CD4-positive, alpha-beta T cell treated with Interleukin-17A for 1 hour (primary cell): Measurements from ENCODE around the gene TSPAN8.
"Not testable (repeated sequence)": the region's sequence is repeated elsewhere in the genome, so short reads cannot be mapped to it uniquely, and the experiment has no call there.

ENCODE experiments used
- DNase-seq: peaks from one replicate; pipeline ENCODE4 v3.0.0-alpha.2; 2020

TSPAN8 gene

DNA sequence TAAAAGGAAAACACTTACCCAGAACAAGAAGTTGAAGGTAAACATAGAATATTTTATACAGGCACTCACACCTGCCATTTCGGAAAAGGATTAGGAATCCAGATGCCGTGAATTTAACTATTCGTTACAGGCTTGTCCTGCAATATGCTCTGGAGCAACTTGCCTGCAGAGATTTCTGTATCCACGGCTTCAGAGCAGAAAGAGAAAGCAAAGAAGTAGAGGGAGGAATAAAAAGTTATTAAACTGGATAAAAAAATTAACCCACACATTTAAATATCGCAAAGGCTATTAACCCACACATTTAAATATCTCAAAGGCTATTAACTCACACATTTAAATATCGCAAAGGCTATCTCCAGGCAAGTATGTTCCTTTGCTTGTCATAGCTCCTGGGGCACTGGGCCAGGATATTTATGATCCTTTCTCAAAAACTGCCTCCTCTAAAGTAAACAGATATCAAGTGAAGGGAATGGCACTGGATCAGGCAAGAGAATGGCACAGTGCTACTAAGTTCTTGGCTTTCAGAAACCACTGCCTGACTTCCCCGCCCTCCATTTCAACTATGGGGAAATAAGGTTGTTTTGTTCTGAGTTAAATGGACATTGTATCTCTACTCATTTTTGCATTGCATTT, at the start of gene TSPAN8:
TSPAN8 (minus strand) TSS at position 399 of the 633 bp plus-strand sequence; CDS start at position 78, 321 bp downstream.
- DNase-seq, result no peak

DNA sequence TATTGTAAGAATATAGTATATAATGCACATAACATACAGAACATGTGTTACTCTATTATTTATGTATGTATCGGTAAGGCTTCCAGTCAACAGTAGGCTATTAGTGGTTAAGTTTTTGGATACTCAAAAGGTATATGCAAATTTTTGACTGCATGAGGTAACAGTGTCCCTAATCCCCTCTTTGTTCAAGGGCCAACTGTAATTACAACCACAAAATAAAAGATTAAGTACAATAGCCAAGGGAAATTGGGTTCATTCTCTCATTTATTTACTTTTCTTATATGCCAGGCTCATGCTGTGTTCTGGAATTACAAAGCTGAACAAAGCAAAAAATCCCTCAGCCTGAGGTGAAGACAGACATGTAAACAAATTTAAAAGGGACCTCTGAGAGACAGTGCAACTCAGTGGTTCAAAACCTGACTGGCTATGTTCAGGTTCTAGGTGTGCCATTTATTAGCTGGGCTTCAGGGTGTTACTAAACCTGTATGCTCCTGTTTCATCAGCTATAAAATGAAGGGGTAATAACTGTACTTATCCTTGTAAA, 43.4 kb upstream of the TSPAN8 start:
- DNase-seq, result no peak

DNA sequence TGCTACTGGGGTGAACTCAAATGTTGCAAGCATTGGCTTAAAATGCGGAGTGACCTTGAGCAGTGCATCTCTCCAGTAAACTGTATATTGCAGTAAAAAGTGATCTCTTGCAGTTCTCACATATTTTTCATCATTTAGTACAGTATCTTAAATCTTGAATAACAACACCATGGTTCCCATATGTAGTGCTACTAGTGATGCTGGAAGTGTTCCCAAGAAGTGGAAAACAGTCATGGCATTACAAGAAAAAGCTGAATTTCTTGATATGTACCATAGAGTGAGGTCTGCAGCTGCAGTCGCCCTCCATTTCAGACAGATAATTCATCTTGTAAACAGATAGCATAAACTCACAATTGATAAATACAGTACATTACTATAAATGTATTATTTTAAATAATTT, 42.9 kb upstream of the TSPAN8 start:
- no peak for DNase-seq

DNA sequence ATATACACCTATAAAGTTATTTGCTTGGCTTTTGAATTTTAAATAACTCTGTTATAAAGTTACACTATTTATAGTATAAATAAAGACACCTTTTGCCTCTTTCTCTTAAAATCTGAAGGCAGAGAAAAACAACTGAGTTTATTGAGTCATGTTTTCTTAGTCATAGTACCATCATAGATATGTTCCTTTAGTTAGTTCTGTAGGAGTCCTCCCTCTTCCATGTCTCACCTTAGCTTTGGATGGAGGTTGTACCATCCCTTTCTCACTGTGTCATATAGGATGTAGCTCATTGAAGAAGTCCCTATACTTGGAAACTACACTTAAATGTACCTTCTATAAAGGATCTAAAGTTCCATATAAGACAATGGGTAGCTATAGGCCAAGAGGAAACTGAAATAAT, 39.7 kb upstream of the TSPAN8 start:
- DNase-seq, result no peak

DNA sequence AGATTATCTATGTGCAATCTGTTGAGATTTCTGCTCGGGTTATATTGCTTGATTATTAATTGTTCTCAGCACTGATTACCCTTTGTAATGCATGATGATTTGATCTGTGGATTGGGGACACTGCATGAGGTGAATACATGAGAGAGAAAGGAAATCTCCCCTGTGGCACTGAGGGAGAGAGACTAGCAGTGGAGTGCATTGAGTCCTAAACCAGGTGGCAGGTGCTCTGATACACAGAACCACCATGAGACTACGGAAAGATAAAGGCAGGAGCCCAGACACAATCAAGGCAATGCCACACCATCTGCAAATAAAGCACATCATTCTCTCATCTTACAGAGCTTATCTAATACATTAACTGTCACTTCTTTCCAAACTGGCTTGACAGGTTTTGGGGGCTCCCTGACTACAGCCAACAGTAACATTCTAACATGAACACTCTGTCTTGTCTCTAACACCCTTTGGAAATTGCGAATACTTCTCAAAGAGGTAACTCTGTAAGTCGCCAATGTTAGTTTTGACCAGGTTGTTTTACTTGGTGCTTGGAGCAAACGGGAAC, 37.6 kb upstream of the TSPAN8 start:
- no peak for DNase-seq

DNA sequence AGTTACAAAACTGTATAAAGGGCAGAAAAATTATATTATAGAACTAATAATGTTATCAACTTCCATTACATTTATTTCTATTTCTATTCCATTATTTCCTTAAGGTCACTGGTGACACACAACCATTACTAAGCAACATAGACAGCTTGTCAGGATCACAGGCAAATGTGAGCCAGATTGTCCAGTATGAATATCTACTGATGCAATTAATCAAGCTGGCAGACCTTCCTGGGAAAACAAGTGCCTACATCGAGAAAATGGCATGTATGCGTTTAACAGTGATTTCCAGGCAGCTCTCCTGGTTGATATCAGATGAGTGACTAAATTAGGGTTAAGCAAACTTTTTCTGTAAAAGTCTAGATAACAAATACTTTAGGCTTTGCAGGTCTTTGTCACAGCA, 36.9 kb upstream of the TSPAN8 start:
- no peak for DNase-seq

DNA sequence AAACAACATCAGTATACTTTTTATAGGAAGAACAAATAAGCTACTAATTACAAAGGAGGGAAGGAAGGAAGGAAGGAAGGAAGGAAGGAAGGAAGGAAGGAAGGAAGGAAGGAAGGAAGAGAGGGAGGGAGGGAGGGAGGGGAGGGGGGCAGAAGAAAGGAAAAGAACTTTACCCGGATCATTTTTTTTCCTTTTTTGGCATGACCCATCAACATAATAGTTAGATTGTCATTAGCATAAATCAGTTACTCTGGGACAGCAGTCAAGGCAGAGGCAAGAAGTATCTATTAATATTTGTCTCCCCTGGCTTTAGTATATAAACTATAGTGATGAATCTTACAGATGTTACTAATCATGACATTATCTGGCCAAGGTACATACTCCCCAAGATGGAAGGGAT, 35.2 kb upstream of the TSPAN8 start:
- DNase-seq, result no peak

DNA sequence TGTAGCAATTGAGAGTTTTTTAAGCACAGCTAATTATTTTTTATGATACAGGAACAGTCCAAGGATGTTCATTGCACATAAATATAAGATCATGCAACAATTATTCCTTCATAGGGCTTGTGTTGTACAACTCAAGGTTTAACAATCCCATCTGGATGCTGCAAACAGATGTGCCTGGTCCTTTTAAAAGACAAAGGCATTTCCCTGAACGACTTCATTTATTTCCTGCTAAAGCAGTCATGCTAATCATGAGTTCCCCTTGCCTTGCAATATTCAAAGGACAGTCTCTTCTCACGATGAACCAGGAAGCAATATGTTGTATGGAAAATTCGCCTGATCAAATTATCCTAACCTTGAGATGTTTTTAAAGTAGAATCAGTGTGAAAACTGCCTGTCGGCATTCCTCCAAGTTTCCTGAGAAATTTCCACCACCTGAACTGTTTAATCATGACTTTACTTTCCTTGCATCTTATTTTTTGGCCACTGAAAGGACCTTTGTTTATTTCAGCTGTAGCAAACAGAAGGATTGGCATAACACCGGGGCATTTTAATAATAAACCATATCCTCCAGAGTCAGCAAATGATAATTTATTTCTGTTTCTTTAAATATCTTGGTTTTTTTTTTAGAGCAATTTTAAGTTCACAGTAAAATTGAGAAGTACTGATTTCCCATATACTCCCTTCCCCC, 33.9 kb upstream of the TSPAN8 start:
- DNase-seq, result no peak

DNA sequence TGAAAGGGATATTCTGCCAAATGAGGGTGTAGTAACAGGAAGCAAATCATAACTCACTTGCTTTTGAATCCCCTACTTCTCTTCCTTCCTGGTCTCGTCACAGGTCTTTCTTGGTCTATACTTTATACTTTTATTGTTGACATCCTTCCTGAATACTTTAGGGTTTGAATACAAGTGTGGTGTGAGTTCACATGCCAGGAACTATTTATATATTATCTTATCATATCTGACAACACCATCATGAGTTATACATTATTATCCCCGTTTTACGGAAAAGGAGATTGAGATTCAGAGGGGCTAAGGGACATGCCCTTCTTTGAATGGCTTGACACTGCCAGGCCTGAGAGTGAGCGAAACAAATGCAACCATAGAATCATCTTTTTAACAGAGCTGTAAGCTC, 33.0 kb upstream of the TSPAN8 start:
- no peak for DNase-seq

DNA sequence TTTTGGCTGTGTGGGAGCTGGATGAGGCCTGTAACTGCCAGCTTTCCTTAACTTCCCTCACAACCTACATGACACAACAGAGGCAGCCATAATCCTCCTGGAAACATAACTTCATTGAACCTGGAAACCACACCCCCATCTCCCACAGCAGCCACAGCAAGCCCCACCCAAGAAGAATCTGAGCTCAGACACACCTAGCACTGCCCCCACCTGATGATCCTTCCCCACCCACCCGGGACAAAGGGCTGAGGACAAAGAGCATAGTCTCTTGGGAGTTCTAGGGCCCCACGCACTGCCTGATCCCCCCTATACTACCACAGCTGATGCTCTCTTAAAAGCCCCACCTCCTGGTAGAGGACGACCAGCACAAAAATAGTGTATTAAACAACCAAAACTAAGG, 29.6 kb upstream of the TSPAN8 start:
- no peak for DNase-seq

DNA sequence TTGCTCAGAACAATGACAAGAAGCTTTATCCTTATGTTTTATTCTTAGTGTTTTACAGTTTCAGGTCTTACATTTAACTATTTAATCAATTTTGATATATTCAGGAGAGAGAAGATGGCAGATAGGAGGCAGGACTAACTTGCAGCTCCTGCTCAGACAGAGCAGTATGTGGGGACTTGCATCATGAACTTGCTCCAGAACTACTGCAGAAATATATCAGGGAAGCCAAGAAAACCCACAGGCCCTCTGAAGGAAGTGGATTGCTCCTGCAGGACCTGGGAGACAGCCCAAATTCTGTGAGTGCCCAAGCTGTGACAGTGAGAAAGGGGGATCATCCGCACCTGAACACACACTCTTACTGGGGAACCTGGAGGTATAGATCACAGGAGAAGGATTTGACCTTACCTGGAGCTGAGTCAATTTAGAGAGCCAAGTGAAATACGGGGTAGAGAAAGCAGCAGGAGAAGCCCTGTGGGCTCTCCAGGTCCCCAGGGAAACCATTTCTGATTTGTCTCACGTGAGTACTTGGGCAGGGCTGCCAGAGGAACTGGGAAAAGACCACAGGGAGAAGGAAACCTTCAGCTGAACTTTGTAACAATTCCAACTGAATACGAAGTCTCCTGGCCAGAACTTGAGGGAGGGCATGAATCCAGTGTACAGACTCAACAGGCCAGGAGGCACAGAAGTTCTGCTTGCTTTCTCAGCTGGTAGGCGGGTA, 28.9 kb upstream of the TSPAN8 start:
- DNase-seq, result no peak

DNA sequence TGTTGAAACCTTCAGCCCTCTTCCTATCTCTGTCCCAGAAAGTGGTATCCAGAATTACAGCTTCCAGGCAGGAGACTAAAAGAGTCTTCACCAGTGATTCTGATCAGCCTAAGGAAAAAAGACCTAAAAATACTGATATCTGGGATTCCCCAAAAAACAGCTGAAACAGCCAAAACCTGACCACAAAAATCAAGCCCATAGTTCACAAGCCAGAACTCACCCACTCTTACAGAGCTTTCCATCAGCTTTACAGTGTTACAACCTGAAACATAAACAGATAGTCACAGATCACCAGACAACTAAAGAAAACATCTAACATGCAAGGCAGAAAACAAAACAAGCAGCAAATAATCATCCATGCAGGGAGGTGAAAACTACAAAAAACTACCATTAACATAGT, 26.0 kb upstream of the TSPAN8 start:
- DNase-seq, result no peak

DNA sequence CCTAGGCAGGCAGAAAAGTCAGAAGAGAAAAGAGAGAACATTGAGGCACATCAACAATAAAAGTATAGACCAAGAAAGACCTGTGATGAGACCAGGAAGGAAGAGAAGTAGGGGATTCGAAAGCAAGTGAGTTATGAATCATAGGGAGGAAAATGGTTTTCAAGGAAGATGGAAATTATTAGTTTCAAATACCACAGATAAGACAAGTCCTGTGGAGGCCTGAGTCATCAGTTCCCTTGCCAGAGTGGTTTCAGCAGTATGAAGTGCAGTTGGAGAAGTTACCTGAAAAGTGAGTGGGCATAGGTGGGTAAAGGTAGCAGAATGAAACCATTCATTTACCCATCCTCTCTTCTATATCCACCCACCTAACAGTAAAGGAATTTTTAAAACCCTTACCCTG, 25.2 kb upstream of the TSPAN8 start:
- no peak for DNase-seq

DNA sequence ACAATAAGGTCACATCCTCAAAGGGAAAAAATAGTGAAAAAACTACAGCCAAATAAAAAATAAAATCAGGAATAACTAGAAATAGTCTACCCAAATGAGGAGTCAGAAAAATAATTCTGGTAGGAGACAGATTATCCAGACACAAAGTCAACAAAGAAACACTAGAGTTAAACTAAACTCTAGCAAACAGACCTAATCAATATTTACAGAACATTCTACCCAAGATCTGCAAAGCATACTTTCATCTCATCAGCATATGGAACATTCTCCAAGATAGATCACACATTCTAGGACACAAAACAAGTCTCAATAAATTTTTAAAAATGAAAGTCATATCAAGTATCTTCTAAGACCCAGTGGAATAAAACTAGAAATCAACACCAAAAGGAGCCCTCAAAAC, 20.4 kb upstream of the TSPAN8 start:
- DNase-seq, result no peak

DNA sequence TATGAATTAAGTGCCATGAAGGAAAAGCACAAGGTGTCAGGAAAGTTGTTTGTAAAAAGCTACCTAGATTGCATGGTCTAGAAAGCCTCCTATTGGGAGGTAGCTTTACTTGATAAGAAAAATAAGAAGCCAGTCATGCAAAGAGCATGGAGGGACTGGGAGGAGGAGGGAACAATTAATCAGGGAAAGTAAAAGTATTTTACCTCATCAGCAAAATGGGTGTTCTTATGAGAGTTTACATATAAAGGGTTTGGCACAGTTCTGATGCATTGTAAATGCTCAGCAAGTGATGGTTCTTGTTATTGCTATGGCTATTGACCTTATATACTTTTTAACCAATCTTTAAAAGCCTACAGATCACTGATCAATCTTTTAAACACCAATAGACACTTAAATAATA, 17.0 kb upstream of the TSPAN8 start:
- DNase-seq, result no peak

DNA sequence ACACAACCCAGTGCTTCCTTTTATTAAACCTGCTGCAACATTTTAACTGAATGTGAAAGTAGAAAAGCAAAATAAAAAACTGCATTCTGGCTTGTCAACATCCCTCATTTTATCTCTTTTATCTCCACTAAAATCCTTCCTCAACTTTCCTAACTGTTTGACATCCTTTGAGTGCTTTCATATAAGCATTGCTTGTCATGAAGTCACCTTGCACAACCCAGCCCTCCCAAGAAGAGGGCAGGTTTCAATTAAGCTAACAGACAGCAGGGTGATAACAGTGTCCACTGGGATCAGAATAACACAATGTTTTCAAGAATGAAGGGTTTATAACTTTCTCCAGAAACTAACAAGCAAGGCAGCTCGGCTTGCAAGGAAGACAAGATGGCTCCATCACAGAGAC, 16.3 kb upstream of the TSPAN8 start:
- no peak for DNase-seq

DNA sequence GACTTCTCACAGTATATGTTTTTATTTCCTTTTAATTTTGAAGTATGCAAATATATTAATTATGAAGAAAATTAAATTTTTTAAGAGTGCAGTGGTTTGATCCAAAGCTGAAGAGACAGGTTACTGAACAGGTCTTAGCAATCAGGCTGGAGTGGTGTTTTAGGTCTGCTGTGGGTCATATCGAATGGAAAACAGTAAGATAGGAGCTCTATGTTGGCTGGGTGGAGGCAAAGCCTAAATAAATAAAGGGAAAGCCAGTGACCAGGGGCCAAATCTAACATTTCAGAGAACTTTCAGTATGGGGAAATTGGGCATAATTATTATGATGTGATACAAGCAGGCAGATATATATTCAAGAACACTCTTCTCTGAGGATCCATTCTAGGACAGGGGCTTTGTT, 12.7 kb upstream of the TSPAN8 start:
- DNase-seq, result no peak

DNA sequence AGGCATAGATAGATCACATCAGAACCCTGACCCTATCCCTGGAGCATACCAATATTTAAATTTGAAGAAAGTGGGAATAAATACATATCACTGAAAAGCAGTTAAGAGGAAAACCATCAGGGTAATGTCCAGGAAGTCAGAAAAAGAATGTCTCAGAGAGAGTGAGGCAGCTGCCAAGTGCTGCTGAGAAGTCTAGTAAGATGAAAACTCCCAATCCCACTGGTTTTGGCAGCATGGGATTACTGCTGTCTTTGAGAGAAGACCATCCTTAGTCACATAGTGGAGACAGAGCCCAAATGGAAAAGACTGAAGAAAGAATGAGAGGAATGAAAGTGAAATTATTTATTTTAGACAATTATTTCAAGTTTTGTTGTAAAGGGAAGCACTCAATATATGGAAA, 11.5 kb upstream of the TSPAN8 start:
- DNase-seq, result no peak

DNA sequence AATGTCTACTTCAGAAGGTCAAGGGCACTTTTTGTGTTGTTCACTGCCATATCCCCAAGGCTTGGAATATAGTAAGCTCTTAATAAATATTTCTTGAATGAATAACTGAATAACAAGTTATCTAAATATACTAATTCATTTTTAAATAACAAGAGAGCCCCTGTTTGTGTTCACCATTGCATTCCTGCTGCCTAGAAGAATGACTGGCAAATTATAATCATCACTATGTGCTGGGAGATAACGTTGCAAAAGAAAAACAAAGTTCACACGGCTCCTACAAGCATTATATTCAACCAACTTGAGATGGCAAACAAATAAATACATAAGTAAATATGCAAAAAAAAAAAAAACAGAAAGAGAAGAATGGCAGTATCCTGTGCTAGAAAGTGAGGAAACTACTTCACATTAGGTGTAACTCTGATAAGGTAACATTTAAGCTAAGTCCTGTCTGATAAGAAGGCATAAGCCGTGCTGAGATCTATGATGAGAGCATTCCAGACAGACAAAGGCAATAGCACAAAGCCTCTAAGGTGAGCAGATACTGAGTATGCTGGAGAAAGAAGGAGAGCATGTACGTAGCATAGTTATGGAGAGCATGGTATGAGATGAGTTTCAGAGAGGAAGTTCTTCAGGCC, 9.2 kb upstream of the TSPAN8 start:
- DNase-seq, result no peak

DNA sequence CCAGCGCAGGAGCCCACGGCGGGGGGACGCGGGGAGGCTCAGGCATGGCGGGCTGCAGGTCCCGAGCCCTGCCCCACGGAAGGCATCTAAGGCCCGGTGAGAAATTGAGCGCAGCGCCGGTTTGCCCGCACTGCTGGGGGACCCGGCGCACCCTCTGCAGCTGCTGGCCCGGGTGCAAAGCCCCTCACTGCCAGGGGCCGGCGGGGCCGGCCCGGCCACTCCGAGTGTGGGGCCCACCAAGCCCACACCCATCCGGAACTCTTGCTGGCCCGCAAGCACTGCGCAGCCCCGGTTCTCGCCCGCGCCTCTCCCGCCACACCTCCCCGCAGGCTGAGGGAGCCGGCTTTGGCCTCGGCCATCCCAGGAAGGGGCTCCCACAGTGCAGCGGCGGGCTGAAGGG, 8.5 kb upstream of the TSPAN8 start:
- DNase-seq, result no peak

DNA sequence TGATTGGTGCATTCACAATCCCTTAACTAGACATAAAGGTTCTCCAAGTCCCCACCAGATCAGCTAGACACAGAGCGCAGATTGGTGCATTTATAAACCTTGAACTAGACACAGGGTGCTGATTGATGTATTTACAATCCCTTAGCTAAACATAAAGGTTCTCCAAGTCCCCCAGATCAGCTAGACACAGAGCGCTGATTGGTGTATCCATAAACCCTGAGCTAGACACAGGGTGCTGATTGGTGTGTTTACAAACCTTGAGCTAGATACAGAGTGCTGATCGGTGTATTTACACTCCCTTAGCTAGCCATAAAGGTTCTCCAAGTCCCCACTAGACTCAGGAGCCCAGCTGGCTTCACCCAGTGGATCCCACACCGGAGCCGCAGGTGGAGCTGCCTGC, 8.0 kb upstream of the TSPAN8 start:
- not testable (repeated sequence) for DNase-seq

DNA sequence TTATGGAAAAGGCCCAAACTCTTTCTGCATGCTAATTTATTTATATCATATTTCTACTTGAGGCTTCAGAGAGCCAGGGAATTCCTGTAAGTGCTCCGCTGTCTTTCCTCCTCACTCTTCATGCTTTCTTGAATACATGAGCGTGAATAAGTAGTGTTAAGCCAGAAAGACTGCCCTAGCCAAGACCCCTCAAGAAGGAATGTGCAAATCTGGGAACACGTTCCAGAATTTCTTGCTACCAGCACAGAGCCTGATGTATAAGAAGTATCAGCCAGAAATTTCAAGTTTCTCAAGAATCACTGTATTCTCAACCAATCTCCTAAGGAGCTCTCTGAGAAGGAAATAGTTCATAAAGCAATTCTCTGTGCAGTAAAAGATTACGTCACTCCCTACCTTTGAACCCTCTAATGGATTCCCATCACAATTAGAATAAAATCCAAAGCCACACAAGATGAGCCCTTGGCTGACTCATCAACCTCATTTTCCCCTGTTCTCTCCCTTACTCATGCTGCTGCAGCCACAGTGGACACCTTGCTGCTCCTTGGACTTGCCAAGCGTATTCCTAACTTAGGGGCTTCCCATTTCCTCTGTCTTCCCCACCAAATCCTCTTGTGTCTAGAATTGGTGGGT, 6.9 kb upstream of the TSPAN8 start:
- no peak for DNase-seq

DNA sequence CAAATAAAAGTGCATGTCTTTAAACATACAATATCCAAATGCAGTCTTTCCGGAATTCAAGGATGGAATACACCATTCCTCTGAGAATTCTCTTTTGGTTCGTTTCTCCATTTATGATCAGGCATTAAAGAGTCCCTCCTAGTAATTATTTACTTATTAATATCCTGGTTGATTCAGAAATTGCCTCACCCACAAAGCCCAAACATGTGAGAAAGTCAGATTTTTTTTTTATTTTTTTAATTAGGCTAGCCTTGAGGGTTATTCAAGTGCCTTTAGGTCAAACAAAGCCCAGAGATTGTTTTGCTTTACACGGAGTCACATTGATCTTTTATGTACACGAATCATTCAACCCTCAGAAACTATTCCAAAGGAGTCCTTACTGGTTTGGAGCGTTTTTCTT, 6.4 kb upstream of the TSPAN8 start:
- no peak for DNase-seq
